Measurements from ENCODE around the gene OR1E1. TPM values are rescaled to one million over a fixed set of nuclear protein-coding genes. Genes with fewer than 3 reads are reported as not detected.

OR1E1 gene, protein sequence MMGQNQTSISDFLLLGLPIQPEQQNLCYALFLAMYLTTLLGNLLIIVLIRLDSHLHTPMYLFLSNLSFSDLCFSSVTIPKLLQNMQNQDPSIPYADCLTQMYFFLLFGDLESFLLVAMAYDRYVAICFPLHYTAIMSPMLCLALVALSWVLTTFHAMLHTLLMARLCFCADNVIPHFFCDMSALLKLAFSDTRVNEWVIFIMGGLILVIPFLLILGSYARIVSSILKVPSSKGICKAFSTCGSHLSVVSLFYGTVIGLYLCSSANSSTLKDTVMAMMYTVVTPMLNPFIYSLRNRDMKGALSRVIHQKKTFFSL
- not detected in 2 replicates for total RNA-seq

DNA sequence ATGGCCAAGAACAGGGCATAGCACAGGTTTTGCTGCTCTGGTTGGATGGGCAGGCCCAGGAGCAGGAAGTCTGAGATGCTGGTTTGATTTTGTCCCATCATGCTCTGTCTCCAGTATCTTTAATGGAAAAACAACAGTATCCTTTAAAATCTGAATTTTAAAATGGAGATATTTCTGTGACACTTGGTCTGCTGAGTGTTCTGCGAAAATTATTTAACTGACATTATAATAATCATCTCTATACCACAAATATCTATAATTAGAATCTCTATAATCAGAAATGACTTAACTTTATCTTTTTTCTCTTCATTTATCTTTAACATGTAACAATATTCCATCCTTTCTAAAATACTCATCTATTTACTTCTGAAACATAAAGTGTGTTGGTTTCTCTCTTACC is at the start of gene OR1E1:
Gene OR1E1, minus strand, starts transcription at position 101 of the 400 bp plus-strand sequence. Its CDS starts 0 bp downstream, at position 101.

DNA sequence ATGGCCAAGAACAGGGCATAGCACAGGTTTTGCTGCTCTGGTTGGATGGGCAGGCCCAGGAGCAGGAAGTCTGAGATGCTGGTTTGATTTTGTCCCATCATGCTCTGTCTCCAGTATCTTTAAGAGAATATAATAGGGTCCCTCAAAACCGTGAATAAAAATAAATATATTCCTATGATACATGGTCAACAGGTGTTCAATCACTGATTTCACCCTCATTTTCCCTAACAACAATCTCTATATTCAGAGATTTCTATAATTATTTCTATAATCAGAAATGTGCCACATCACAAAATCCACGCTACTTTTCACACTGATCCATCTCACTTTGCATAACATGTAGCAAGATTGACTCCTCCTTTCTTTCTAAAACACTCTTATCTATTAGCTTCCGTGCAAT is 35.5 kb upstream of the OR1E1 start, which contains the start of gene OR1E2:
Gene OR1E2, minus strand, starts transcription at position 101 of the 400 bp plus-strand sequence. Its CDS starts 0 bp downstream, at position 101.

DNA sequence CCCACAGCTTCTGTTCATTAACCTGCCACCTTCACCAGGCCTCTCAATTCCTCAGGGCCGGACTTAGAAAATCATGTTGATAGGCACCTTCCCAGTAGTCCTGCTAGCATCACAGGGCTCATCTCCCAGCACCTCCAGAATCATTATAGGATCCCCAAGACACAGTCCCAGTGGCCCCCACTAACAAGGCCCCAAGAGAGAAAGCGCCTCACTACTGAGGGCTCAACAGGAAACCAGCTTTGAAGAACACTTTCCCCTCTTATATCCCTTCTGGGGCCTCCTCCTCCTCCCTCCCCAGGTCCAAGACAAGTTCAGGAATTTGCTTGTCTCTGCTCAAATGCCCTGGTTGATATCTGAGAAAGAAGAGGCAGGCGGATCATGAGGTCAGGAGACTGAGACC is 12.9 kb upstream of the OR1E1 start, which contains the start of gene OR3A3:
Gene OR3A3, plus strand, starts transcription at position 301 of the 400 bp plus-strand sequence.

DNA sequence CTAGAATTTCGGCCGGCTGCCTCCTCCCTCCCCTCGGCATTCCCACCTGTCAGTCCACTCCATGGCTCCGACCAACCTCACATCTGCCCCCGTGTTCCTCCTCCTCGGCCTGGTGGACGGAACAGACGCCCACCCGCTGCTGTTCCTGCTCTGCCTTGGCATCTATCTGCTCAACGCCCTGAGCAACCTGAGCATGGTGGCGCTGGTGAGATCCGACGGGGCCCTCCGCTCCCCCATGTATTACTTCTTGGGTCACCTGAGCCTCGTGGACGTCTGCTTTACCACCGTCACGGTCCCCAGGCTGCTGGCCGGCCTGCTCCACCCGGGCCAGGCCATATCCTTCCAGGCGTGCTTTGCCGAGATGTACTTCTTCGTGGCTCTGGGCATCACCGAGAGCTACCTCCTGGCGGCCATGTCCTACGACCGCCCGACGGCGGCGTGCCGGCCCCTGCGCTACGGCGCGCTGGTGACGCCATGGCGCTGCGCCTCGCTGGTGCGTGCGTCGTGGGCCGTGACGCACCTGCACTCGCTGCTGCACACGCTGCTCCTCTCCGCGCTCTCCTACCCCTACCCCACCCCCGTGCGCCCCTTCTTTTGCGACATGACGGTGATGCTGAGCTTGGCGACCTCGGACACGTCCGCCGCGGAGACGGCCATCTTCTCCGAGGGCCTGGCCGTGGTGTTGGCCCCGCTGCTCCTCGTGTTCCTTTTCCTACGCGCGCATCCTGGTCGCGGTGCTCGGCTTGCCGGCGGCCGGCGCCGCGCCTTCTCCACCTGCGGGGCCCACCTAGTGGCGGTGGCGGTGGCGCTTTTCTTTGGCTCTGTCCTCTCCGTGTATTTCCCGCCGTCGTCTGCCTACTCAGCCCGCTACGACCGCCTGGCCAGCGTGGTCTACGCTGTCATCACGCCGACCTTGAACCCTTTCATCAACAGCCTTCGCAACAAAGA is 12.1 kb downstream of the OR1E1 start, which contains the start of gene OR3A2:
Gene OR3A2, minus strand, starts transcription at position 440 of the 948 bp plus-strand sequence.

Other genes starting within 250 kb of the OR1E1 start
- gene OR1A2, start 200.9 kb downstream of the OR1E1 start, total RNA-seq, result not detected in 2 replicates
- not detected in 2 replicates for gene OR1A1, start 190.7 kb downstream of the OR1E1 start, total RNA-seq
- 0.12 TPM in 1 of 2 replicates, not detected in the other for gene OR3A1, start 100.0 kb downstream of the OR1E1 start, total RNA-seq
- 0.06 TPM in 1 of 2 replicates, not detected in the other for gene OR3A2, start 12.1 kb downstream of the OR1E1 start, total RNA-seq
- gene OR3A3, start 13.0 kb upstream of the OR1E1 start, total RNA-seq, result not detected in 2 replicates
- not detected in 2 replicates for gene OR1E2, start 35.4 kb upstream of the OR1E1 start, total RNA-seq
- 0.87 TPM in 1 of 2 replicates, not detected in the other for gene SPATA22, start 73.4 kb upstream of the OR1E1 start, total RNA-seq
- gene ASPA, start 77.6 kb upstream of the OR1E1 start, total RNA-seq, result 0.06 and 0.13 TPM in 2 replicates
- gene TRPV3, start 159.4 kb upstream of the OR1E1 start, total RNA-seq, result 0.53 and 0.68 TPM in 2 replicates
- gene TRPV1, start 211.0 kb upstream of the OR1E1 start, total RNA-seq, result 0.92 and 1.2 TPM in 2 replicates
- gene SHPK, start 237.8 kb upstream of the OR1E1 start, total RNA-seq, result 8.5 and 9.6 TPM in 2 replicates
- 12.4 and 19.2 TPM in 2 replicates for gene CTNS, start 238.3 kb upstream of the OR1E1 start, total RNA-seq